ENCODE results near the gene RBM19. TPM values are rescaled to one million over a fixed set of nuclear protein-coding genes. Genes with fewer than 3 reads are reported as not detected.

RBM19 gene
- total and polyA plus RNA-seq, 2 donors (not counting 3 experiments of a cell fraction or from before 2014, with no cell fraction given), result 13.2 to 34.4 TPM

DNA sequence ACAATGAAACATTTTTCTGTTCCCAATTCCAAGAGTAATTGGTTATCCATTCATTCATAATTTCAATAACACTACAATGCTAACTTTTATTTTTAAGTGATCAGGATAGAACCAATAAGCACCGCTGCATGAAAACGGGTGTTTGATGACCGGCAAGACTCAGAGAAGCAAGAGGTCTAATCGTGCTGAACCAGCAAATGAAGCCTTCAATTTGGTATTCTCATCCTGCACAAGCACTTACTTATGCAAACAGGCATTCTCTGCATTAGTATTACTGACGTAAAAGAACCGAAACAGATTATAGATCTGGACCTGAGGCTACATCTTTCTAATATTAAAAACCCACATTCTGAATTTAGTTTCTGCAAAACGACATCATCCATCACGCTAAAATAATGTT is 67.7 kb downstream of the RBM19 start:
- ChIA-PET POLR2A (no interaction called here), CTCF (no interaction called here)
- intact Hi-C loops (cut with micrococcal nuclease) (no loop called here), dilution Hi-C loops (cut with MboI; ENCODE audit: extremely low pct_ligation_motif_present, low sequenced_read_pairs) (no loop called here)
- Histone ChIP-seq H3K79me2 (ENCODE audit: control insufficient read depth, insufficient read depth, low read length) (no peaks in the 10 kb centered on the region), H2AFZ (ENCODE audit: low read depth, low read length) (no peak overlapping the region), H3K9me3 (replicated peaks; ENCODE audit: control insufficient read depth, insufficient read depth, low read length) (no peaks in the 10 kb centered on the region), H3K9me1 (replicated peaks; ENCODE audit: control insufficient read depth, extremely low read depth, insufficient read depth, low read length) (no peaks in the 10 kb centered on the region), H3K27me3 (ENCODE audit: control insufficient read depth in 2 of 2, insufficient read depth in 2 of 2, low read length in 2 of 2) (no peaks in the 10 kb centered on the region), H3K9ac (replicated peaks; ENCODE audit: extremely low read depth, insufficient read depth, low read length) (no peak overlapping the region), H3K36me3 (ENCODE audit: control insufficient read depth in 2 of 2, extremely low read depth in 1 of 2, insufficient read depth in 2 of 2, low read length in 2 of 2) (no peaks in the 10 kb centered on the region), H3K4me3 (replicated peaks in 1 of 3; ENCODE audit: insufficient read depth in 1 of 3, low read depth in 1 of 3, low read length in 3 of 3) (no peak overlapping the region), H4K20me1 (replicated peaks; ENCODE audit: control insufficient read depth, extremely low read depth, insufficient read depth, low read length) (no peaks in the 10 kb centered on the region), H3K27ac (ENCODE audit: insufficient read depth, low read depth, low read length) (no peak overlapping the region), H3K4me2 (ENCODE audit: insufficient read depth, low read length) (no peak overlapping the region), H3K4me1 (ENCODE audit: control insufficient read depth, extremely low read depth, insufficient read depth, low read length) (no peaks in the 10 kb centered on the region)
- DNase-seq (ENCODE audit: low read depth, low spot score), result no peak
- TF ChIP-seq JUN (IDR thresholded peaks at IDR 0.05; ENCODE audit: borderline replicate concordance, insufficient read depth, insufficient read length, low read depth), result no peak
- TF ChIP-seq MYC (IDR thresholded peaks at IDR 0.05; ENCODE audit: low read depth, low read length), result no peak
- TF ChIP-seq, protein P1, sequence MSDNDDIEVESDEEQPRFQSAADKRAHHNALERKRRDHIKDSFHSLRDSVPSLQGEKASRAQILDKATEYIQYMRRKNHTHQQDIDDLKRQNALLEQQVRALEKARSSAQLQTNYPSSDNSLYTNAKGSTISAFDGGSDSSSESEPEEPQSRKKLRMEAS (IDR thresholded peaks at IDR 0.05; ENCODE audit: insufficient read depth, insufficient read length), result no peak
- TF ChIP-seq GATA2 (IDR thresholded peaks at IDR 0.05; ENCODE audit: insufficient read depth, insufficient read length, low read depth, low read length), result no peak
- no peak for TF ChIP-seq FOS (IDR thresholded peaks at IDR 0.05; ENCODE audit: borderline replicate concordance, insufficient read depth, low read length)
- no peak for TF ChIP-seq POLR2A (IDR thresholded peaks at IDR 0.05; ENCODE audit: low read depth, low read length)
- no peak for TF ChIP-seq POLR2AphosphoS5 (IDR thresholded peaks at IDR 0.05; ENCODE audit: insufficient read depth, low read depth, low read length)
- TF ChIP-seq, protein P2, sequence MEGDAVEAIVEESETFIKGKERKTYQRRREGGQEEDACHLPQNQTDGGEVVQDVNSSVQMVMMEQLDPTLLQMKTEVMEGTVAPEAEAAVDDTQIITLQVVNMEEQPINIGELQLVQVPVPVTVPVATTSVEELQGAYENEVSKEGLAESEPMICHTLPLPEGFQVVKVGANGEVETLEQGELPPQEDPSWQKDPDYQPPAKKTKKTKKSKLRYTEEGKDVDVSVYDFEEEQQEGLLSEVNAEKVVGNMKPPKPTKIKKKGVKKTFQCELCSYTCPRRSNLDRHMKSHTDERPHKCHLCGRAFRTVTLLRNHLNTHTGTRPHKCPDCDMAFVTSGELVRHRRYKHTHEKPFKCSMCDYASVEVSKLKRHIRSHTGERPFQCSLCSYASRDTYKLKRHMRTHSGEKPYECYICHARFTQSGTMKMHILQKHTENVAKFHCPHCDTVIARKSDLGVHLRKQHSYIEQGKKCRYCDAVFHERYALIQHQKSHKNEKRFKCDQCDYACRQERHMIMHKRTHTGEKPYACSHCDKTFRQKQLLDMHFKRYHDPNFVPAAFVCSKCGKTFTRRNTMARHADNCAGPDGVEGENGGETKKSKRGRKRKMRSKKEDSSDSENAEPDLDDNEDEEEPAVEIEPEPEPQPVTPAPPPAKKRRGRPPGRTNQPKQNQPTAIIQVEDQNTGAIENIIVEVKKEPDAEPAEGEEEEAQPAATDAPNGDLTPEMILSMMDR (IDR thresholded peaks at IDR 0.05; ENCODE audit: extremely low read depth in 1 of 2, insufficient read depth in 1 of 2, low read depth in 1 of 2, low read length in 2 of 2), result no peak
- TF ChIP-seq EZH2 (IDR thresholded peaks at IDR 0.05; ENCODE audit: borderline replicate concordance, low read depth, low read length, severe bottlenecking), result no peak
- BruUV-seq (replicated peaks), result no TSS peak
- no peak for FAIRE-seq

All from endothelial cell of umbilical vein (primary cell).